A549 treated with Mapracorat at 1 μM for 4 hours (cell line): ENCODE results near the gene CLEC2D. TPM values are rescaled to one million over a fixed set of nuclear protein-coding genes. Genes with fewer than 3 reads are reported as not detected.

Experiments
- total RNA-seq: library from RNA; stranded (reverse); fragments of 200-300 nt; extraction: Qiagen RNA extraction; gene quantifications from 5 replicates; pipeline ENCODE4 v1.2.3, GENCODE V29; 2022

Gene CLEC2D
- 0.27 to 1.1 TPM (median 0.48 TPM) in 5 replicates for total RNA-seq

GRCh38 chr12:9669534-9669933, at the start of gene CLEC2D:
Gene CLEC2D (plus strand): TSS chr12:9669713. CDS start chr12:9669735, 22 bp downstream.

GRCh38 chr12:9732921-9733461, 63.5 kb downstream of the CLEC2D start, which contains the start of gene CLECL1:
Gene CLECL1 (minus strand): TSS chr12:9733097.

Other genes with a start within 250 kb of the CLEC2D start
- gene KLRB1, start 61.8 kb upstream of the CLEC2D start, total RNA-seq: not detected in 5 replicates
- gene CLECL1, start 63.4 kb downstream of the CLEC2D start, total RNA-seq: not detected in 5 replicates
- not detected in 5 replicates for gene CD69, start 91.2 kb downstream of the CLEC2D start, total RNA-seq
- gene KLRF1, start 157.8 kb downstream of the CLEC2D start, total RNA-seq: not detected in 5 replicates
- 1.00 to 2.1 TPM (median 1.3 TPM) in 5 replicates for gene CLEC2B, start 199.6 kb downstream of the CLEC2D start, total RNA-seq
- gene KLRF2, start 211.8 kb downstream of the CLEC2D start, total RNA-seq: not detected in 5 replicates